ENCODE measurements around the gene FYB2.

The FYB2 gene

GRCh38 chr1:56834137-56834900, 15.1 kb upstream of the FYB2 start:
- no peak for DNase-seq (ENCODE audit: low read depth in 2 of 3, low spot score in 2 of 3)

- DNase-seq (ENCODE audit: low read depth in 2 of 3, low spot score in 2 of 3) = no peak
These were observed 13.9 kb upstream of the FYB2 start for GRCh38 chr1:56833088-56833487.

DNA sequence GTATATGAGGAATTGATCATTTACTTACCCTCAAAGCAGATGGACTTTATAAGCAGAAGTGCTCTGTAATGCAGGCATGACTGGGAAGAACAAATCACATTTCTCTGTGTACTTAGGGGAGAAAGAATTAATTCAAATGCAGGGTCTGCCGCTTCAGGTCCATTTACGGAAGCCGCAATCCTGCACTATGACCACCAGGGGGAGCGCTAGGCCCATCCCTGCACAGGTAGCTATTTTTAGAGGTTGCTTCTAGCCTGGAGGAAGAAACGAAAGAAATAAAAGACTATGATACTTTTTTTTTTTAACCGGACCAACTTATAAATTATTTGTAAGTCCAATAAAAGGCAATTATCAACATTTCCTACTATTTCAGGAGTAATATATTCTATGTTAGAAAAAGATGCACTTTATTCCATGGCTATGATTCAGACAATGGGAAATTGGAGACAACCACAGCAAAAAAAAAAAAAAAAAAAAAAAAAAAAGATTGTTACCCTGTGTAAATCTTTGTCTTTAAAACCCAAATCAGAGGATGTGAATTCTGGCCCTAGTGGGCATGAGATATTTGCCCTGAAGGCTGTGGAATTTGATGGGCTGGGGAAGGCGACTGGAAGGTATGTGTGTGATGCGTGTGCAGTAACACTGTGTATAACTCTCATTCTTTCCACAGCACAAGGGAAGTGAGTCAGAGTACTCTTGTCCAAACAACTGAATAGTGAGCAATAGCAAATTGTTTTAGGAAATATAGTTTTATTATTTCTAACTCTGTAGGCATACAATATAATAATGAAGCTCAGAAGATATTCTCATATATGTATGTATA, 12.9 kb upstream of the FYB2 start:
- peak; percentile 12 to 52 (median 18) for DNase-seq (ENCODE audit: low read depth in 2 of 3, low spot score in 2 of 3)

DNA sequence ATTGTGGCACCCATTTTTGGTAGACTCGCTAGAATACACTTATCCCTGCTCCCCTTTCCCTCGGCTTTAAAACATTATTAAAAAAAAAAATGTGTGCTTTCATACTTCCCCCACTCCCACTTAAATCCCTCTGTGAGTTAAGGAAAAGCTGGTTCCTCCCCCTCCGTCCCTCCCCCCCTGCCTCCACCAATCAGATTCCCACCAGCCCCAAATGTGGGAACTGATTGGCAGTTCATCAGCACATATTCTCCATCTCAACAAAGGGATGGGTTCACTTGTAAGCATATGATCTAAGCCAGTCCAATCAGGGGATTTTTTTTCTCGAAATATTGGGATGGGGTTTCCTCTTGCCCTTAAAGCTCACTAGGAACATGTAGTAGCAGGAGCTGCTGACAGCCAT, 10.8 kb upstream of the FYB2 start:
- DNase-seq (ENCODE audit: low read depth in 2 of 3, low spot score in 2 of 3) = no peak

- DNase-seq (ENCODE audit: low read depth in 2 of 3, low spot score in 2 of 3) = no peak
These were observed 8.5 kb upstream of the FYB2 start for GRCh38 chr1:56827711-56828110.

- no peak for DNase-seq (ENCODE audit: low read depth in 2 of 3, low spot score in 2 of 3)
These were observed 6.2 kb upstream of the FYB2 start for GRCh38 chr1:56825436-56825835.

DNA sequence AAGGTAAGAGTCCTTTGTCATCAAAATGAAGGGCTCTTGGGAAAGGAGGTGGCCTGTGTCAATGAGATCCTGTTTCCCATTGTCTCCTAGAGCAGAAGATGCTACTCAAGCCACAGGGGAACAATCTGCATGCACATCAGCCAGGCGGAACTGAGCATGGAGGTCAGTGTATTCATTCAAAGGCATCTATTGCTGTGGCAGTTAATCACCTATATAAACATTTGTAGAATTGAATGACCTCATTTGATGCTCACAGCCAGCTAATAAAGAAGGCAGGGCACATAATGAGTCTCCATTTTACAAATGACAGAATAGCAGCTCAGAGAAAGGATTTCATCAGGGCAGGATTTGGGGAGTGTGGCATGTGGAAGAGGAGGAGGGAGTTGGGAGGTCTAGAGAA, 5.7 kb upstream of the FYB2 start:
- DNase-seq (ENCODE audit: low read depth in 2 of 3, low spot score in 2 of 3) = no peak

- no peak for DNase-seq (ENCODE audit: low read depth in 2 of 3, low spot score in 2 of 3)
These were observed 5.1 kb upstream of the FYB2 start for GRCh38 chr1:56824271-56824670.

- DNase-seq (ENCODE audit: low read depth in 2 of 3, low spot score in 2 of 3) = no peak
These were observed 2.2 kb upstream of the FYB2 start for GRCh38 chr1:56821462-56821797.

- DNase-seq (ENCODE audit: low read depth in 2 of 3, low spot score in 2 of 3) = peak; percentile 45 to 79 (median 55)
These were observed 1.7 kb upstream of the FYB2 start for GRCh38 chr1:56820755-56821461.

GRCh38 chr1:56817716-56818463, 1.3 kb downstream of the FYB2 start:
- no peak for DNase-seq (ENCODE audit: low read depth in 2 of 3, low spot score in 2 of 3)

GRCh38 chr1:56816909-56817308, 2.3 kb downstream of the FYB2 start:
- DNase-seq (ENCODE audit: low read depth in 2 of 3, low spot score in 2 of 3) = no peak

- DNase-seq (ENCODE audit: low read depth in 2 of 3, low spot score in 2 of 3) = no peak
These were observed 2.9 kb downstream of the FYB2 start for GRCh38 chr1:56816264-56816663.

DNA sequence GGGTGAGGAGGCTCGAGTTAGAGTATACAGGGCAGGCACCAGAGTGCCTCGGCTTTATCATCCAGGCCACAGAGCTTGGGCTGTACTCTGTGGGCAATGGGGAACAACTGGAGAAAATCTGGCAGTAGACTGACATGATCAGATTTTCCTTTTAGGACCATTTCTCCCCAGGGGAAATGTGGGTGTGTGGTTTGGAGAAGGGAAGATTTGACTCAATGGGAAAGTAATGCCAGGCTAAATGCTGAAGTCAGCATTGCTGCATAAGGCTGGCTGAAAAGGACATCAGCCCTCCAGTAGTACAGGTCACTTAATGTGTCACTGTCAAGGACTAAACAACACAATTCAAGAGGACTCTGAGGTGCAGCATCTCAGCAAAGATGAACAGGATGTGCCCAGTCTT, 5.0 kb downstream of the FYB2 start:
- no peak for DNase-seq (ENCODE audit: low read depth in 2 of 3, low spot score in 2 of 3)

DNA sequence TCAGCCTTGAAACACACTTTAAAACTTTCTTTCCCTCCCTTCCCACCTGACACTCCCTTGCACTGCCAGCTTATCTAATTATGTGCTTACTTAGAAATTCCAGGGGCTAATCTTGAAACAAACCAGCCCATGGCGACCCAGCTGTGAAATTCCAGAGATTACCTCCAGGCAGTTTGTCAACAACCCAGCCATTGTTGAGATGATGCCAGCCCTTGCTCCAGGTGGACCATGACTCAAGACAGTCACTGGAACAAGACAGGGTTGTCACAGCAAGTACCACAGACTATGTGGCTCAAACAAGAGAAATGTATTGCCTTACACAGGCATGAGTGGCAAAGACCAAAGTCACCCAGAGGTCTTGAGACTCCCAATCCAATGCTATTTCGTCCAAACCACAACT, 7.9 kb downstream of the FYB2 start:
- DNase-seq (ENCODE audit: low read depth in 2 of 3, low spot score in 2 of 3) = no peak

DNA sequence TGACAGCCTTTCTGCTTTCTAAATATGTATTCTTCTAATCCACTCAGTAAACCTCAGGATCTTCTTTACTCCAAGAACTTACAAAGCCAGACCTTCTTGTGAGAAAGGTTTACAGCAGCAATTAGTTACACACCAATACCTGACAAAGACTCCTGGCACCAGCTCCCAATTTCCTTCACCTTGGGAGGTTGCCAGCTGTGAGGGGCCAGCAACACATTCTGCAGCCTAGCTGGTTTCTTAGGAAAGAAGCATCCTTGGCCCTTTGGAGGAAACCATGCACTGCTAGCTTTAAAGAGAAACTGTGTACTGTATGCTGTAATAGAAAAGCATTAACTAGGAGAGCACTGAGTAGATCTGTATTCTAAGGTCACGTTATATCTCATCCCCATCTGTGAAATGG, 10.8 kb downstream of the FYB2 start:
- no peak for DNase-seq (ENCODE audit: low read depth in 2 of 3, low spot score in 2 of 3)

DNA sequence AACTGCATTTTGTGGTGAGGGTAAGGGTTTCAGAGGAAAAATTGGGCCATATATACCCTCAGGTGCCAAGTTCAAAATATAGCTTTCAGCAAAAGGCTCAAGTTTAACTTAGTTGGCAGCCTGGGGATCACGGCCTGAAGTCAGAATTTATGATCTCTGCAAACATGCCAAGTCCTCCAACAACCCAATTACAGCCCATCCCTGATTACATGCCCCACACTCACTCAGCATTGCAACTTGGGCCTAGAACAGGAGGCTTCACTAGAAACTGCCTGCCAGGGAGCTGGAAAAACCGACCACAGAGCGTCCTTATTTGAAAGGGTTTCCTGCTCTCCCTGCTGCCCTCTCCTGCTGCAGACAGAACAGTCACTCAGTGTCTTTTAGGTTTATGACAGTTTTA, 12.4 kb downstream of the FYB2 start:
- DNase-seq (ENCODE audit: low read depth in 2 of 3, low spot score in 2 of 3) = no peak

DNA sequence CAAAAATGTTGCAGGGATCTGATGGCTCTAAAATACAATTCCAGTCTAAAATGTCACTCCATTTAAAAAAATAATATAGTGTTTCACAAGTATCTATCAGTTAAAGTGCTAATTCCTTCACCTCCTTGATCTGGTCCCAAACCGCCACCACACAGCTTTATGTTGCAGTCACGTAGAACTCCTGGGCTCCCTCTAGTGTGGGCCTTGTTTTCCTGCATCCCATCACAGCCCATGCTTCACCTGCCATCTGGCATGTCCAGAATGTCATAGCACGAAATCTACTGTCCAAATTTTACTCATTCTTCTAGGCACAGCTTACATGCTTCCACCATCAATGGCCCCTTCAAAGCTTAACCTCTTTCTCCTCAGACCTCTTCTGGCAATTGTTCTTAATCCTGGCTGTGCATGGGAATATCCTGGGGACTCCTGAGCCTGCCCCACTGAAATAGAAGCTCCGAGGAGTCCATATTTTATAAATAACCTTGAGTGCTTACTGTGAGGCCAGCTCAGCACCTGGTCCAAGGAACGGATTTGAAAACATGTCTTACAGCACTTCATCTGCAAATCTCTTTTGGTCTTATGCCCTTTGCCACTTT, 15.5 kb downstream of the FYB2 start:
- no peak for DNase-seq (ENCODE audit: low read depth in 2 of 3, low spot score in 2 of 3)

DNA sequence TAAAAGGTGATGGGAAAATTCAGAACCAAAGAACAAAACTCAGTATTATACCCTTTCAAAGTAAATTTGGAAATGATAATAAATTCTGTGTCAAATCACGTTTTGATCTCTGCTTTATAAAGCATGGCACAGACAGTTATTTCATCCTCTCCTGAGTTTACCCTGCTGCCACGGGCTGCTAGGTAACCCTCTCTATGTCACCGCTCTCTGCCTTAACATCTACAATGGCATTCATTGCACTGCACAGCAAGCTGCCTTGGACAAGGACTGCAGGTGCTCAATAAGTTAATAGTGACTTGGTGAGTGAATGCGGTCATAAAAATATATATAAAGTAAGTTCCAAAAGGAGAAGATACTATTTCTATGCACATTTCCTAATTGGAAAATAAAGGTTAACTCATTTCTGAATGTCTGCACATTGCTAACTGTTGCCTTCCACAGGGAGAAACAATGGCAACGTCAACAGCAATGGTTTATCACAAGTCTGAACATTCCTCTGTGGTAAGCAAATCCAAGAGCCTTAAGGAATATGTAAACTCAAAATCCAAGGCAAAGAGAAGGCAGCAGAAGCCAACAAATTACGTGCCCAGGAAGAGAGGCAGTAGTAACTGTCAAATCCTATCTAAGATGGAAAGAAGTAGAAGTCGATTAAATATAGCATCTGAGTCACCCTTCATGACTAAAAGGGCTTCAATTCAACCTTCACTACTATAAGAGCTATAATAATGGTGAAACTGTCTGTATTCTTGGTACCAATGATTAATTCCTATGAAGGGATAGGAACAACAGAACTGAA, 19.4 kb downstream of the FYB2 start:
- no peak for DNase-seq (ENCODE audit: low read depth in 2 of 3, low spot score in 2 of 3)

DNA sequence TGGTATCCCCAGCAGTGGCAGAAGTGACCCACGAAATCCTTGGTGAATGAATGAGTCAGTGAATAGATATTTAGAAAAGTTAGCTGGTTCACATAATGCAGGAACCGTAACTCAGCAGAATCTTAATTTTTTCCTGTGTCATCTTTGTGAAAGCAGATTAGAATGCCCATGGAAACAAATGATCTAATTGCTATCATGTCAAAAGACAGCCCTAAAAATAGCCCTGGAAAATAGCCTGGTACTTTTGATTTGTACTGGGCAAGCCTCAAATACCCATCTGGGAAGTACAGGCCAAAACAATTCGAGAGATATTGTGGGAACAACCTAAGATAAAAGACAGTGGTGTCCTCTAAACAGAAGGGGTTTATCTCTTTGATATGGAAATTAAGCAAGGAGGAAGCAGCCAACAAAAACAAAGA, 21.1 kb downstream of the FYB2 start:
- no peak for DNase-seq (ENCODE audit: low read depth in 2 of 3, low spot score in 2 of 3)

Measured in activated CD8-positive, alpha-beta memory T cell treated with anti-CD3 and anti-CD28 coated beads for 48 hours (primary cell).